Stimulated activated CD4-positive, alpha-beta T cell treated with anti-CD3 and anti-CD28 coated beads, Interleukin-1b, Interleukin-23, amount 100 ng/mL, for 48 hours (primary cell): ENCODE measurements around the gene KLHL10.

Source experiments
- DNase-seq: peaks from one replicate; pipeline ENCODE4 v3.0.0-alpha.2; 2020

KLHL10 gene

DNA sequence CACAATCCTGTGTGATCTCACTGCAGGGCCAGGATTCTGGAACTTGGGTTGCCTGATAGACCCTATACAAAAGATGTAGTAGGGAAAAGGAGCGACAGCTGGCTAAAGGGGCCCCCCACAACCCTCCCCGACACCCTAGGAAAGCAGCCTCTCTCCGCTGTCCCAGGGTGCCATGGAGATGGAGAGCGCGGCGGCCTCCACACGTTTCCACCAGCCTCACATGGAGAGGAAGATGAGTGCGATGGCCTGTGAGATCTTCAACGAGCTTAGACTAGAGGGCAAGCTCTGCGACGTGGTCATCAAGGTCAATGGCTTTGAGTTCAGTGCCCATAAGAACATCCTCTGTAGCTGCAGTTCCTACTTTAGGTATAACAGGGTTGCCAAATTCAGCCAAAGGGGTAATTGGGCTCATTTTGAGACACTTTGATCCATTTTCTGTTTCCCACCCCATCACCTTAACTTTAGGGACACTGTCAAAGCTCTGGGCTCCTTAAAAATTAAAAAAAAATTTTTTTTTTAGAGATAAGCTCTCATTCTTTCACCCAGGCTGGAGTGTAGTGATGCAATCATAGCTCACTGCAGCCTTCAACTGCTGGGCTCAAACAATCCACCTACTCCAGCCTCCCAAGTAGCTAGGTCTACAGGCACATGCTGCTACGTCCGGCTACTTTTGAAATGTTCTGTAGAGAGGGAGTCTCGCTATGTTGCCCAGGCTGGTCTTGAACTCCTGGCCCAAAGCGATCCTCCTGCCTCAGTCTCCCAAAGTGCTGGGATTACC, at the start of gene KLHL10:
Gene KLHL10, plus strand, starts transcription at position 65 of the 778 bp plus-strand sequence. Its CDS starts 108 bp downstream, at position 173.
- no peak for DNase-seq

DNA sequence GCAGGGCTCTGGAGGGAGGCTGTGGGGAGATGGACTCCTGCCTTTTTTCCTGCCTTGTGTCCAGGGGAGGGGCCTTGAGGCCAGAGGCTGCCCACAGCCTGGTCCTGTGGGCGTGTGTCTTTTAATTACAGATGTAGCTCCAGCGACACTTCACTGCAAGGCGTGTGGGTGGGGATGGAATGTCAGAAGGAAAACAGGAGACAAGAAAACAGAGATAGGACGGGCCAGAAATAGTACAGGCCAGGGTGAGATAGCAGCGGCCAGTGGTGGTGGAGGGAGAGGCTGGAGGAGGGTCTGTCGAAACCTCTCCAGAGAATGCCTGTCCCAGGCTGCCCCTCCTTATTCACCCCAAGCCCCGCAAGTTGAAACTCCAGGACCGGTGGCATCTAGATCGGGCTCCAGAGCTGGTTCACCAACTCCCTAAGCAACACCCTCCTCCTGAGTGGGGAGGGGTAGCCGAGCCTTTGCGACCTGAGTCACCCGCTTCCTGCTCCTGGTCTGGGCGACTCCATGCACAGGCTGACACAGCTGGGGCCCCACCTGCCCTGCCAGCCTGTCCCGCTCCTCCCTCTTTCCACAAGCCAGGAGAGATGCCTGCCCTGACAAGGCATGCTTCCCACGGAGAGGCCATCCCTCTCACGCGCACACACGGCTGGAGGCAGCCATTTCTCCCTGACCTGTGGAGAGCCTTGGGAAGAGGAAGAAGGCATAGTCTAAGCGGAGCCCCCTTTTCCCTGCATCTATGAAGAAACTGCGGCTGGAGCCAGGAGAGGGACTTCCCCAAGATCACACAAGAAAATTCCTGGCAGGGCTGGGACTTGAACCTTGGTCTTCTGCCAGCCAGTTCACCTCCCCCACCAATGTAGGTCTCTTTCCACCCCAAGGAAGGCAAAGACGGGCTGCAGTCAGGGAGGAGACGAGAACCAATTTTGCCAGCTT, 44.5 kb upstream of the KLHL10 start:
- DNase-seq, result no peak

DNA sequence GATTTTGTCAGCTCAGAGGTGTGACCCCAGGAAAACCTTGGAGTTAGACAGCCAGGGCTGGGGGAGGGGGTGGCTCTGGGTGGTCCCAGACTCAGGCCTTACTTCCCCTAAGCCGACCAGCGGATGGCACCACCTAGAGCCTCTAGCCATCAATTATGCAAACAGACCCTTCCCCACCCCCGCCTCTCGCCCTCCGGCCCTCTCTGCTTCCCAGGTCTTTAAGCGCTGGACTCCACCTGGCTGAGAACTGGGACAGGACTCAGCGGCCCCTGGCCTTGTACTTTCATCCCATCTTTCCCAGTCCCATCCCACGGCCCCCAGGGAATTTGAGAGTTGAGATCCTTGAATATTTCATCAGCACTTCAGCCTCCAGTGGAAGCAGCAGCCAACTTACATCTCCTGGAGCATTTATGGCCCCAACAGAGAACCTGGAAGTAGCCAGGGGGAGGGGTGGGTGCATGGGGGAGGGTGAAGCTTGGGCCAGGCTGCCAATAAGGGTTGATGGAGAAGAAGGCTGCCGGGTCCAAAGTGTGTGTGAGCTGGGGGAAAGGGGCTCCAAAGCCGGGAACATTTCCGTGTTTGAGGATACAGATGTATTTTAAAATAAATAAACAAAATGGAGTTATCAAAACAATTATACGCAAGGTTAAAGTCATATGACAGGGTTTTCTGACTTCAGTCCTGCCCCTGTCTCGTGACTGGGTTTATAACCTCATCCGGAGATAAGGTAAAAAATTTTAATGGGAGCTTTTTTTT, 43.7 kb upstream of the KLHL10 start:
- DNase-seq, result no peak

DNA sequence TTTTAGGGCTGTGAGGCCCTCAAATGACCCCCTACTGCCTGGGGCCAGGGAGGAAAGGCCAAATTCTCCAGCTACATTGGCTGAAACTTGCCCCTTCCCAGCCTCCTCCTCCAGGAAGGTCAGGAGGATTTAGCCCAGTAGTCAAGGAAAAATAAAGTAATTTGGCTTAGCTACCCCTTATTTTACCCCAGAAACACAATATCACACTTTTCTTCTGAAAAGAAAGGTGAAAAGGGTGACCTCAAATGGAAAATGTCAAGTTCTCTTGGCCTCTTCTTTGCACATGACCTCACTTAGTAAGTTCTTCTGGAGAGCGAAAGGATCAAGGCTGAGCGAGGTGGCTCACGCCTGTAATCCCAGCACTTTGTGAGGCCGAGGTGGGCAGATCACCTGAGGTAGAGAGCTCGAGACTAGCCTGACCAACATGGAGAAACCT, 43.1 kb upstream of the KLHL10 start:
- no peak for DNase-seq

DNA sequence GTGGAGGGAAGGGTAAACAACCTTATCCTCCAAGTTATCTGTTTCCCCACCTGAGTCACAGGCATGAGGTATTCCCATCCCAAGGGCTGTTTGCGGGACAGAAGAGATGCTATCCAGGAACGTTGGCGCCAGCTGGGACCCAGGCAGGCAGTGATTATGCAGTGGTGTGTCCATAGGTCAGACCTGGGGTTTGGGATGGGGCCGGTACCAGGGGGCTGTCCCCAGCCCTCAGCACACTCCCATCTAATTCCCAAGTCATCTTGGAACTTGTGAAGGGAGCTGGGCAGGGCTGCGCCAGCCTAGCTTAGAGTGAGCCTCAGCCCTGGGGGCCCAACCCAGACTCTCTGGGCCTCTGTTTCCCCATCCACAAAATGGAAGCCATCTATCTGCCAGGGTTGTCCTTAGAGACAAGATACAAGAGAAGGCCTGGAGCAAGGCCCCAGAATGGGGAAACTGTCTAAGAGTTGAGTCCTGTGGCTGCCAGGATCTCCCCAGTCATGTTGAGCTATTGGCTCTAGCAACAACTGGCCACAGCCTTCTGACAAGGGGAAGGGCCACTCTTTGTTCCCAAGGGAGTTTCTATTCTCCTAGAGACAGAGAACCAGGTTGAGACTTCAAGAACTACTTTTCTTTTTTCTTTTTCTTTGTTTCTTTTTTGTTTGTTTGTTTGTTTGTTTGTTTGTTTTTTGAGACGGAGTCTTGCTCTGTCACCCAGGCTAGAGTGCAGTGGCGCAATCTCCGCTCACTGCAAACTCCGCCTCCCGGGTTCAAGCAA, 41.3 kb upstream of the KLHL10 start:
- no peak for DNase-seq

DNA sequence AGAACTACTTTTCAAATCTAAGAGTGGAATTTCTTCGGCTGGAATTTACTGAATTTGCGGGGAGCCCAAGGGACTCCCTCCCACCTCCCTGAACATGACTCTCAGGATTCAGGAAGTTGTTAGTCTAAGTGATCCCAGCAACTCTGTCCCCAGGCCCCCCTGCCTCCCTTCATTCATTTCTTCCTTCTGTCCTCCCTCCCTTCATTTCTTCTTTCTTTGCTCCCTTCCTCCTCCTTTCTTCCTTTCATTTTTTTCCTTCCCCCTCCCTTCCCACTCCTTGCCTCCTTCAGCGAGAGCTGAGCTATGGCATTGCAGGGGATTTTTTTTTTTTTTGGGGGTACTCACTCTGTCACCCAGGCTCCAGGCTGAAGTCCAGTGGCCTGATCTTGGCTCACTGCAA, 40.2 kb upstream of the KLHL10 start:
- no peak for DNase-seq

DNA sequence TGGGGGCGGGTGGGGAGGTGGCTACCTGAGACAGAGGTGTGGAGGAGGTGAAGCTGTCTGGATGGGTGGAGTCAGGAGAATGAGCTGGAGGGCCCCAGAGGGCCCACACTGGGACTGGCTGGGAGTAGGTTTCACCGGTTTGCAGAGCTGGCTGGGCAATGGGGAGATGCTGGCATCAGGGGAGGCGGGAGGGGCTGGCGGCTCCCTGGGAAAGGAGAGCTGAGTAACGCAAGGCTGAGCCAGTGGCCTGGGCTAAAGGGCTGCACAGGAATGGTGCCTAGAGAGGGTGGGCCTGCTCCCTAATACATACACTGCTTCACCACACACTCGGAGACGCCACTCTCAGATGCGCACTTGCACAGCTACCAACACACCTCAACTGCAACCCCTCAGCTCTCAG, 38.3 kb upstream of the KLHL10 start:
- no peak for DNase-seq

DNA sequence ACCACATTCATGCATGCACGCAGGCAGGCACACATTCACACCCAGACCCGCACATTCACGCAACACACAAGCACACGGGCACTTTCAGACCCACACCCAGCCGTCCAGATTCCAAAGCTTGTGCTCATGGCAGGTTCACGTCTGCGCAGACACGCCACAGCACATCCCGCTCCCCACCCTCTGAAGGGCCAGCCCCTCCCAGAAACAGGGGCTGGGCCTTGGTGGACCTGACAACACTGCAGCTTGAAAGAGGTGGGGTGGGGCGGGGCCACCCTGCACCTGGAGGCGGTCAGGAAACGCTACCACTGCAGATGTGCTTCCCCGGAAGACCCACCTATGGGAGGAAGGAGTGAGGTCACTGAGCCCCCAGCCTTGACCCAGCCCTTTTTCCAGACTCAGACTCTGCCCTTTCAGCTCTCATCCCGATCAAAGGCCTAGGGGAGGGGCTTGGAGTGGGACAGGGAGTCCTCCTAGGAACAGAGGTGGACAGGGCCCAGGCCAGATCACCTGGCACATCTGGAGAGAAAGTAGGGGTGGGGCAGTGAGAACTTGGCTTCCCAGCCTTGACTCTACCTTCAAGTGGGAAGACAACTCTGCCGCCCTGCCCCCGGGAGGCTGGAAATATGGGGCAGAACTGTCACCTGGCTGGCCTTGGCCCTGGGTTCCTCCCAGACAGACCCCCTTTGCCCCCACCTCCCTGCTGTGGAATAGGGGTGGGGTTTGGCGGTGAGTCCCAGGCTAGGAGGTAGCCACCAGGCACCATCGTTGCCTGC, 36.8 kb upstream of the KLHL10 start:
- DNase-seq, result no peak

DNA sequence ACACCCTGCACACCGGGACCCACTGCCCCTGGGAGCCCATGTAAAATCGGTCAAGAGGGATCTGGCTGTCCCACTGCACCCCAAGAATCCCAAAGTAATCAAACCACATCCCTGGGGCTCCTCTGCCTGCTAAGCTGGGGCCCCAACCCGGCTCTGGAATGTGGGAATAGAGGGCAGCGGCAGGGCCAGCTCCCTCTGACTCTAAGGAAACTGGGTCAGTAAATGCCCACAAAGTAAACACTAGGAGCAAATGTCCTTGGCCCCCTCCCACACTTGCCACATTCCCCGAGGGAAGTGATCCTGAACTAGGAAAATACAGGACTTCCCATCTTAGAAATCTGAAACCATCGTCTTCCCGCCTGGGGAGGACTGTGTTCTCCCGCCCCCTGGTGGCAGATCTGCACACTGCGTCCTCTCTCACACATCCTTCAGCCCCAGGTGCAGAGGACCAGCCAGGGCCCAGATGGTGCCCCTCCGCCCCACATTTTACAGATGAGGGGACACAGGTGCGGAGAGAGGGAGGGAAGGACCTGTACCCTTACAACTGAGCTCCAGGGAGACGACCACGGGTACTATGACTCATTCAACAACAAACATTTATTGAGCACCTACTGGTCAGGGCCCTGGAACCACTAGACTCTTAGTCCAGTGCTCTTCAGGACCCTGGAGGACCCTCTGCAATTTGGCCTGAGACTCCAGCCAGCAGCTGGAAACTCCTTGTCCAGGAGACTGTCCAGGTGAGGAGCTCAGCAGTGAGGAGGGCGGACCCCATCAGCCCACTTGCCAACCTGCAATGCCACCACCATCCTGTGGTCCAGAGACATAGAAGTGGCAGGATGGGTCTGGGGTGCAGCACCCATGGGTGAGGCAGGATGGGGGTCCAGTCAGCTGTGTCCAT, 36.0 kb upstream of the KLHL10 start:
- peak; percentile 69 for DNase-seq

DNA sequence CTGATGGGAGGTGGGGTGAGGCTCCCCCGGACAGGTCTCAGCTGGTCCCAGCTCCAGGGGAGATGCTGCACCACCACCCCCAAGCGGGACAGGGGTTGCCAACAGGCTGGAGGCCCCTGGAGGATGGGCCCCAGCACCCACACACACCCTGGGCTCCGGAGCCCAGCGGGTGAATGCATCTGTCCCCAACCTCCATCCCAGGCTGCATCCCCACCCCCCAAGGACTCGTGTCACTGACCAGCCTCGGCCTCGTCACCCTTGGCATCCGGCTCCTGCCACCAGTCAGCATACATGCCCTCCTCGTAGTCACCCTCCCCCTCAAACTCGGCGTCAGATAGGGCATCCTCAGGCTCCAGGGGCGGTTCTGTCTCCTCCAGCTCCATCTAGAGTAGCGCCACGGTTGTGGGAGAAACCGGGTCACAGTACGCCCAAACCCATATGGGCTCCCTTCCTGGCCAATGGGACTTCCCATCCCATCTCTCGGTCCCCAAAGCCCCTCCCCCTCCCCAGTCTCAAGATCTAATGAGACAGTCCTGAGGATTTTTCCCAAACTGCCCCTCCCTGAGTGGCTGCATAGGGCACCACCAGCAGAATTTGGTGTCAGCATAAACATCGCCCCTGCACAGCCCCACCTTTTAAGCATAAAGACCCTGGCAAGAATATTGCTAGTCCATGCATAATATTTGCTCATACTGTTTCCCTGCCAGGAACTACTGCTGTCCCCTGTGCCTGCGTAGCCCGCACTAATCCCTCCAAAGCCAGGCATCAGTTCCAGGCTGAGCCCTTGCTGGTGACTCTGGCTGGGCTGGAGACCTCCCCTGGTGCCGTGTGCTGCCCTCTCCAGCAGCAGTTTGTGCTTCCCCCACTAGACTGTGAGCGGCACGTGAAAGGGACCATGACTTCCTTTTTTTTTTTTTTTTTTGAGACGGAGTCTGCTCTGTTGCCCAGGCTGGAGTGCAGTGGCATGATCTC, 34.3 kb upstream of the KLHL10 start:
- DNase-seq, result no peak

DNA sequence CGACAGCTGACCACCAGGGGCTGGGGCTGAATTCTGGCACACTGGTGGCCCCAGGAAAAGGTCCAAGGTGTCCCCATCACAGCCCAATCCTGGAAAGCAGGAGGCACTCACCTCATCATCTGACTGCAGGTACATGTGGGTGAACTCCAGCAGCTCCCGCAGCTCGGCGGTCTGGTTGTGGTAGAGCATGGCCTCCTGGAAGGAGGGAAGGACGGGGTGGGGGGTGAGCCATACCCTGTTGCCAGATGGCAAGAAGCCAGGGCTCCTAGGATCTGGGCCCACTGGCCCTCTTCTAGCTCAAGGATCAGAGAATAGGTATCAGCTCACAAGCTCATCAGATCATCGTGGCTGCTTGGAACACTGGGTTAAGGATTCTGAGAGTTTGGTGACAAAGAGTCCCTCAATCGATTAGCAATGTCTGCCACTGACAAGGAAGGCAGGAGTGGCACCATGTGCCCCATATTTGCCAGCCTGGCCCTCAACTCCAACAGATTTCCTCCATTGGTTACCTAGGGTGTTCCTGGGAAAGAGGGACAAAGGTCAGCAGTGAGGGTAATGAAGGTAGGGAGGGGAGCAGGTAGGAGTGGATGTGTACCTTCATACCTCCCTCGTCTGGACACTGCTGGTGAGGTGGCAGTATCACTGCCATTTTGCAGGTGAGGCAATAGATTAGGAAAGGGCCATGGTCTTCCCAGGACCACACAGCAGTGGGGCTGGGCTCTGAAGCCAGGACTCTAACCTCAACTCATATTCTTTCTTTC, 30.8 kb upstream of the KLHL10 start:
- DNase-seq, result no peak

DNA sequence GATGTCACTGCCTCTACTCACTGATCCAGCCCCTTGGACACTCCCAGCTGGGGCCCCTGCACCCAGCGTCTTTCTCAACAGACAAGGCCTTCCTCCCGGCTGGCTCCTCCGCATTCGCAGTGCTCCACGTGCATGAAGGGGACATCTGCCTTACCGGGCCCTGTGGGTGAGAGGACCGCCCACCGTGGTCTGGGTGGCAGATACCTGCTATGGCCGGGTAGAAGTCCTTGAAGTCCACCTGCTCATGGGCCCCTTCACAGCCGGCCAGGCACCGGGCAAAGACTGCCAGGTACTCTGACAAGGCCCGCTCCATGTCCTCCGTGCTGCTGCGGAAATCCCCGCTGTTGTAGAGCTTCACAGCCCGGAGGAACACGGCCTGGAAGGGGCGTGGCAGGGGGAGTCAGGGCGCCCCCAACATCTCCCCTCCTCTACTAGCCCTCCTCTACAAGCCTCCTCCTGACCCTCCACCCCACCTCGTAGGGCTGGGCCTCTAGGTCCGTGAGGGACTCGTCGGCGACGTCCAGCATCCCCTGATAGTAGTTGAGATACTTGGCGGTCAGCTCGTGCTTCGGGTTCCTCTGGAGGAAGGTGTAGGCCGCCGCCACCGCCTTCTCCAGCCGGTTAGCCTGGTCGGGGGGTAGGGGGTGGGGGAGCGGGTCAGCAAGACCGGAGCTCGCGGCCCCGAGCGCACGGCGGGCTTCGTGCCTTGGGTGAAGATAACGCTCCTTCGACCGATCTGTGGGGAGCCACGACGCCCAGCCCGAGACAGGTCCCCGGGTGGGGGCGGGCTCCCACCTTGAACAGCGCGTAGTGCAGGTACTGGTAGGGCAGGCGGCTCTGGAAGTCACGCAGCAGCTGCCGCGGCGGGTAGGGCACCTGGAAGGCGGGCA, 26.7 kb upstream of the KLHL10 start:
- no peak for DNase-seq

DNA sequence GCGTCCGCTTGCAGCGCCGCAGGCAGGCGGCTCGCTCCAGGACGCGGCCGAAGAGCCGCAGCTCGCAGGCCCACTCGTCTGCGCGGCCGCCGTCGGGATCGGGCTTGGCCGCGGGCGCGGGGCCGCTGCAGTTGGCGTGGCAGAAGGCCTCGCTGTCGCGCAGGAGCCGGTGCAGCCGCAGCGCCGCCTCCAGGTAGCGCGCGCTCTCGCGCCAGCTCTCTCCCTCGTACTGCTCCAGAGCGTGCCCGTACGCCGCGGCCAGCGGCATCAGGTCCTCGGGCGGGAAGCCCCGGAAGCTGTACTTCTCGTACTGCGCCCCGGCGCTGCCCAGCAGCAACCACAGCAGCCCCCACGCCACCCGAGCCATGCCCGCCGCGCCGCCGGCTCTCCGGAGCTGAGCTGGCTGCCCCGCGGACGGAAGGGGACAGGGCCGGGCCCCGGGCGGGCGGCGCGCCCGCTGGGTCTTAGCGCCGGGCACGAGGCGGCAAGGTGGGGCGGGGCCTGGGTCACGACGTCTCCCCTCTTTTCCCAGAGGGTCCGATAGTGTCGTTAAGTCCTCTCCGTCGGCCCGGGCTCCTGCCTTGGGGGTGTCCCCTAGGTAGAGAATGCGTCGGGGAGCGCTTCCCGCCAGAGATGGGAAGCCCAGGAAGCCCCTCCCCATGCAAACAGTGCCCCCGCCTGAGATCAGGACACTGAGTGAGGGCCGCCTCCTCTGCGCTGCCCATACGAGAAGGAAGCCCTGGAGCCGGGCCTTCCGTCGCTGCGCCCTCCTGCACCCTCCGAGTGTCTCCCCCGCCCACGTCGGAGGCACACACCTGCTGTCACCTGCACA, 25.9 kb upstream of the KLHL10 start, which contains the start of gene P3H4:
Gene P3H4, minus strand, starts transcription at position 401 of the 832 bp plus-strand sequence. Its CDS starts 34 bp downstream, at position 367.
- peak; percentile 66 for DNase-seq

DNA sequence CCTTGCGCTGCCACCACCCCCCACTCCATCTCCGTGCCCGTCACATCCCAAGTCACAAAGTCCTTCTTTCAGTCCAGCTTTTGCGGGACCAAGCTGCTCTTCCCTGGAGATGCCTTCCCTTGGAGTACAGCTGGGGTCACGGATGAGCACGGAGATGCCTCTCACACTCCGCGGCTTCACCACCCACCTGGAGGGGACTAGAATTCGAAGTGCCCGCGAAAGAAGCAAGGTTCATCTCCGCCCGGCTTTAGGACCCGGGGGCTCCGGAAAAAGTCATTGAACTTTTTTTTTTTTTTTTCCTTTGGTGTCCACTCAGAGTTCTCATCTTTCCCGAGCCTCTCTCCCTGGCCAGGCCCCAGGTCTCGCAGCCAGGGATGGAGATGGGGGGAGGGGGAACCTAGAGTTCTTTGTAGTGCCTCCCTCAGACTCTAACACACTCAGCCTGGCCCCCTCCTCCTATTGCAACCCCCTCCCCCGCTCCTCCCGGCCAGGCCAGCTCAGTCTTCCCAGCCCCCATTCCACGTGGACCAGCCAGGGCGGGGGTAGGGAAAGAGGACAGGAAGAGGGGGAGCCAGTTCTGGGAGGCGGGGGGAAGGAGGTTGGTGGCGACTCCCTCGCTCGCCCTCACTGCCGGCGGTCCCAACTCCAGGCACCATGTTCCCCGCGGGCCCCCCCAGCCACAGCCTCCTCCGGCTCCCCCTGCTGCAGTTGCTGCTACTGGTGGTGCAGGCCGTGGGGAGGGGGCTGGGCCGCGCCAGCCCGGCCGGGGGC, 25.1 kb upstream of the KLHL10 start, which contains the start of gene FKBP10:
Gene FKBP10, plus strand, starts transcription at position 624 of the 771 bp plus-strand sequence. Its CDS starts 31 bp downstream, at position 655.
- DNase-seq, result peak; percentile 31

DNA sequence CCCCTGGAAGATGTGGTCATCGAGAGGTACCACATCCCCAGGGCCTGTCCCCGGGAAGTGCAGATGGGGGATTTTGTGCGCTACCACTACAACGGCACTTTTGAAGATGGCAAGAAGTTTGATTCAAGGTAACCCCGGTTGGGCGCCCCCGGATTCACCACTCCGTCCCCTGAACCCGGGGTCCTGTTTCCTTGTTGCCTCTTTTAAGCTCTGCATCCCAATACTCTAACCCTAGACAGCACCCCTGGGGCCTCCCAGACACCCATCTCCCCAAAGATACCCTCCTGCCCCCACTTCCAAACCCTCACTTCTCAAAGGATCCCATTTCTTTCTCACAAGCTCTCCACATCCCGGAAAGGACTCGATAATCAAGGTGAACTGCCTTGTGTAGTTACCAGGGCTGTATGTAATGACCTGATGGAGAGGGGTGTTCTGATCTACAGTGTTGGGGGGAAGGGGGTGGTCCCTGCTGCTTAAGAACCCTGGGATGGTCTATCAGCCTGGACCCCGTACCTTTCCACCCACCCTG, 24.4 kb upstream of the KLHL10 start:
- DNase-seq, result no peak
